ENCODE measurements around the gene SLC25A1. TPM values are rescaled to one million over a fixed set of nuclear protein-coding genes. Genes with fewer than 3 reads are reported as not detected.

Gene SLC25A1
- polyA plus RNA-seq, 2 of the 4 experiments (the other 2 are of a cell fraction), result 11.4 to 60.1 TPM

DNA sequence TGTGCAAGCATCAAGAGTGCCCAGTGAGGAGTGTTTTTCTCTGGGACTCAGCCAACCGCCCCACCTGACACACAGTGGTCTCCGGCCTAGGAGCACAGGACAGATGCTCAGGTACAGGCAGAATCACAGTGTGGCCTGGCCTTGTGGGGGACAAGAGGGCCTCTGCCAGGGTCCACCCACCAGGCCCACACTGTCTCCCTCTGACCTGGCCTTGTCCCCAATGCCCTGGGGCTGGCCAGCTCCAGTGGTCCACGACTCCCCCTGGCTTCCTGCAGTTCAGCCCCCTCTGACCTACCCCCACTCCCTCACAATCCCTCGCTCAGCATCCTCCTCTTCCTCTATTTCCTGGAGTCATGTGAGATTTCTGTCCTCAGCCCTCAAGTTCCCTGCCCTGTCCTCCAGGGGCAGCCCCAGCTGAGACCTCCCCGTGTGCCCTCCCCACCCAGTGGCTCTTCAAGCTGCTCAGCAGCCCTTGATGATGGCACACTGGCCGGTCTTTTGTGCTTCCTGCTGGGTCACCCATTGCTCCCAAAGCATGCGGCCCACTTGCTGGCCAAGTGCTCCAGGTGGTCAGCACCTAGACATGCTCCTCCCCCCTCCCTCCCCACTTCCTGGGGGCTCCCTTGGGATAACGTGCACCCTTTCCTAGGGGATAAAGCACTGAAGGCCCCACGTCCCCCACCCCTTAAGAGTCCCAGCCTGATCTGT lies 45.7 kb downstream of the SLC25A1 start:
- no peak for DNase-seq (ENCODE audit: low read depth in 1 of 2, low spot score in 1 of 2)
- no peak for ATAC-seq
- FAIRE-seq, result no peak
- WGBS (ENCODE audit: missing lambda C conversion rate), result 89% methylated on average over 7 of the region's 9 CpGs
- TF ChIP-seq RCOR1 (IDR thresholded peaks at IDR 0.05; ENCODE audit: low read depth, low read length), result no peak
- TF ChIP-seq, protein P1, sequence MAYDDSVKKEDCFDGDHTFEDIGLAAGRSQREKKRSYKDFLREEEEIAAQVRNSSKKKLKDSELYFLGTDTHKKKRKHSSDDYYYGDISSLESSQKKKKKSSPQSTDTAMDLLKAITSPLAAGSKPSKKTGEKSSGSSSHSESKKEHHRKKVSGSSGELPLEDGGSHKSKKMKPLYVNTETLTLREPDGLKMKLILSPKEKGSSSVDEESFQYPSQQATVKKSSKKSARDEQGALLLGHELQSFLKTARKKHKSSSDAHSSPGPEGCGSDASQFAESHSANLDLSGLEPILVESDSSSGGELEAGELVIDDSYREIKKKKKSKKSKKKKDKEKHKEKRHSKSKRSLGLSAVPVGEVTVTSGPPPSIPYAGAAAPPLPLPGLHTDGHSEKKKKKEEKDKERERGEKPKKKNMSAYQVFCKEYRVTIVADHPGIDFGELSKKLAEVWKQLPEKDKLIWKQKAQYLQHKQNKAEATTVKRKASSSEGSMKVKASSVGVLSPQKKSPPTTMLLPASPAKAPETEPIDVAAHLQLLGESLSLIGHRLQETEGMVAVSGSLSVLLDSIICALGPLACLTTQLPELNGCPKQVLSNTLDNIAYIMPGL (CRISPR knock-in tag; IDR thresholded peaks at IDR 0.05; ENCODE audit: borderline replicate concordance), result no peak
- H3K9me3 ChIP-seq, result no peaks in the 10 kb centered on the region
- H3K4me2 ChIP-seq, result no peak overlapping the region
- H3K27ac ChIP-seq, result no peak overlapping the region
- CTCF ChIA-PET, result interaction anchor here (0.7 to 2.0 kb wide), 3 partner anchors 12 to 46 kb away, joined by 3 to 15 read pairs (median 4); partner anchors contain the start of genes ESS2 and SLC25A1
- no peak overlapping the region for H3K4me3 ChIP-seq
- no peaks in the 10 kb centered on the region for H3K4me1 ChIP-seq
- POLR2A ChIA-PET, result interaction anchor here (0.7 to 1.0 kb wide), 2 partner anchors 11 to 12 kb away, joined by 3 read pairs; partner anchors contain the start of gene ESS2

DNA sequence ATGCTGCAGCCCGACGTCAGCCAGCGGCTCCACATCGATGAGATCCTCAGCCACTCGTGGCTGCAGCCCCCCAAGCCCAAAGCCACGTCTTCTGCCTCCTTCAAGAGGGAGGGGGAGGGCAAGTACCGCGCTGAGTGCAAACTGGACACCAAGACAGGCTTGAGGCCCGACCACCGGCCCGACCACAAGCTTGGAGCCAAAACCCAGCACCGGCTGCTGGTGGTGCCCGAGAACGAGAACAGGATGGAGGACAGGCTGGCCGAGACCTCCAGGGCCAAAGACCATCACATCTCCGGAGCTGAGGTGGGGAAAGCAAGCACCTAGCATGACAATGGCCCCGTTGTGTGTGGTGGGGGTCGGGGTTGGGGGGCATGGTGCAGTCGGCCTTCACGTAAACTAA lies 46.4 kb downstream of the SLC25A1 start:
- Histone ChIP-seq H3K9me3 (no peaks in the 10 kb centered on the region), H3K27ac (no peak overlapping the region), H3K4me3 (no peak overlapping the region), H3K4me1 (no peaks in the 10 kb centered on the region), H3K4me2 (no peak overlapping the region)
- 93% methylated on average over 11 of the region's 20 CpGs for WGBS (ENCODE audit: missing lambda C conversion rate)
- ChIA-PET CTCF (interaction anchor here (1.0 kb wide), 1 partner anchor 13 kb away, joined by 3 read pairs; no protein-coding TSS in a partner anchor), POLR2A (no interaction called here)
- FAIRE-seq (no peak), DNase-seq (ENCODE audit: low read depth in 1 of 2, low spot score in 1 of 2) (no peak), ATAC-seq (no peak)
- TF ChIP-seq ZNF302 (CRISPR knock-in tag; IDR thresholded peaks at IDR 0.05), result no peak
- TF ChIP-seq, protein P2, sequence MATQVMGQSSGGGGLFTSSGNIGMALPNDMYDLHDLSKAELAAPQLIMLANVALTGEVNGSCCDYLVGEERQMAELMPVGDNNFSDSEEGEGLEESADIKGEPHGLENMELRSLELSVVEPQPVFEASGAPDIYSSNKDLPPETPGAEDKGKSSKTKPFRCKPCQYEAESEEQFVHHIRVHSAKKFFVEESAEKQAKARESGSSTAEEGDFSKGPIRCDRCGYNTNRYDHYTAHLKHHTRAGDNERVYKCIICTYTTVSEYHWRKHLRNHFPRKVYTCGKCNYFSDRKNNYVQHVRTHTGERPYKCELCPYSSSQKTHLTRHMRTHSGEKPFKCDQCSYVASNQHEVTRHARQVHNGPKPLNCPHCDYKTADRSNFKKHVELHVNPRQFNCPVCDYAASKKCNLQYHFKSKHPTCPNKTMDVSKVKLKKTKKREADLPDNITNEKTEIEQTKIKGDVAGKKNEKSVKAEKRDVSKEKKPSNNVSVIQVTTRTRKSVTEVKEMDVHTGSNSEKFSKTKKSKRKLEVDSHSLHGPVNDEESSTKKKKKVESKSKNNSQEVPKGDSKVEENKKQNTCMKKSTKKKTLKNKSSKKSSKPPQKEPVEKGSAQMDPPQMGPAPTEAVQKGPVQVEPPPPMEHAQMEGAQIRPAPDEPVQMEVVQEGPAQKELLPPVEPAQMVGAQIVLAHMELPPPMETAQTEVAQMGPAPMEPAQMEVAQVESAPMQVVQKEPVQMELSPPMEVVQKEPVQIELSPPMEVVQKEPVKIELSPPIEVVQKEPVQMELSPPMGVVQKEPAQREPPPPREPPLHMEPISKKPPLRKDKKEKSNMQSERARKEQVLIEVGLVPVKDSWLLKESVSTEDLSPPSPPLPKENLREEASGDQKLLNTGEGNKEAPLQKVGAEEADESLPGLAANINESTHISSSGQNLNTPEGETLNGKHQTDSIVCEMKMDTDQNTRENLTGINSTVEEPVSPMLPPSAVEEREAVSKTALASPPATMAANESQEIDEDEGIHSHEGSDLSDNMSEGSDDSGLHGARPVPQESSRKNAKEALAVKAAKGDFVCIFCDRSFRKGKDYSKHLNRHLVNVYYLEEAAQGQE (IDR thresholded peaks at IDR 0.05), result no peak
- no peak for TF ChIP-seq RARB (CRISPR knock-in tag; IDR thresholded peaks at IDR 0.05)
- TF ChIP-seq, protein P3, sequence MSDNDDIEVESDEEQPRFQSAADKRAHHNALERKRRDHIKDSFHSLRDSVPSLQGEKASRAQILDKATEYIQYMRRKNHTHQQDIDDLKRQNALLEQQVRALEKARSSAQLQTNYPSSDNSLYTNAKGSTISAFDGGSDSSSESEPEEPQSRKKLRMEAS (IDR thresholded peaks at IDR 0.05), result no peak
- no peak for TF ChIP-seq RFX5 (IDR thresholded peaks at IDR 0.05)

GRCh38 chr22:19131685-19132015 lies 46.9 kb downstream of the SLC25A1 start:
- H3K4me3 ChIP-seq, result no peak overlapping the region
- no peaks in the 10 kb centered on the region for H3K9me3 ChIP-seq
- DNase-seq (ENCODE audit: low read depth in 1 of 2, low spot score in 1 of 2), result no peak
- no peak overlapping the region for H3K27ac ChIP-seq
- no peak overlapping the region for H3K4me2 ChIP-seq
- ChIA-PET CTCF (interaction anchor here (1.0 kb wide), 1 partner anchor 14 kb away, joined by 3 read pairs; no protein-coding TSS in a partner anchor), POLR2A (no interaction called here)
- 95% methylated on average over 12 of the region's 19 CpGs for whole genome bisulfite sequencing (ENCODE audit: missing lambda C conversion rate)
- H3K4me1 ChIP-seq, result no peaks in the 10 kb centered on the region
- TF ChIP-seq MAZ (IDR thresholded peaks at IDR 0.05; ENCODE audit: borderline replicate concordance, low read depth, low read length) (no peak), EHMT2 (IDR thresholded peaks at IDR 0.05; ENCODE audit: low read depth) (no peak), CBX2 (IDR thresholded peaks at IDR 0.05; ENCODE audit: borderline replicate concordance, low read depth) (no peak), EP300 (IDR thresholded peaks at IDR 0.05) (no peak), FOSL2 (IDR thresholded peaks at IDR 0.05) (no peak), FOSL2 (CRISPR knock-in tag; IDR thresholded peaks at IDR 0.05) (no peak), RFX5 (IDR thresholded peaks at IDR 0.05) (no peak)
- TF ChIP-seq, protein P3 (IDR thresholded peaks at IDR 0.05), result no peak
- no peak for ATAC-seq
- no peak for FAIRE-seq

Data from A549 (cell line).